Calu3 (cell line): ENCODE measurements around the gene LCE6A. TPM values are rescaled to one million over a fixed set of nuclear protein-coding genes. Genes with fewer than 3 reads are reported as not detected.

Experiments used
- BruUV-seq: library from RNA; stranded (reverse); fragments of 400-500 nt; replicated peaks from 2 replicates; lab custom pipeline; 2021; lab: Mats Ljungman, UMichigan
- CTCF ChIA-PET: fragments of 300-600 bp; sonication (Branson Sonifier 250); formaldehyde crosslinking; loops from one replicate; lab custom pipeline; 2022; ENCODE audit warnings: antibody characterized with exemption; lab: Charles Lee
- DNase-seq: peaks from one replicate; pipeline ENCODE4 v3.0.0; 2022
- H3K27ac Mint-ChIP-seq: one replicate; pipeline ENCODE4 v1.8.0; 2022; ENCODE audit warnings: mixed read lengths; ENCODE audit not compliant: unreplicated experiment
- H3K27me3 Mint-ChIP-seq: one replicate; pipeline ENCODE4 v1.8.0; 2022; ENCODE audit warnings: mixed read lengths; ENCODE audit not compliant: unreplicated experiment
- H3K36me3 Mint-ChIP-seq: one replicate; pipeline ENCODE4 v1.8.0; 2022; ENCODE audit warnings: mild to moderate bottlenecking, moderate library complexity, mixed read lengths; ENCODE audit not compliant: insufficient read depth, unreplicated experiment
- H3K4me1 Mint-ChIP-seq: one replicate; pipeline ENCODE4 v1.8.0; 2022; ENCODE audit warnings: mild to moderate bottlenecking, low read depth, mixed read lengths; ENCODE audit not compliant: unreplicated experiment
- H3K4me3 Mint-ChIP-seq: one replicate; pipeline ENCODE4 v1.8.0; 2022; ENCODE audit warnings: mild to moderate bottlenecking, low read depth, moderate library complexity, mixed read lengths; ENCODE audit not compliant: unreplicated experiment
- H3K9me3 Mint-ChIP-seq: one replicate; pipeline ENCODE4 v1.8.0; 2022; ENCODE audit warnings: low read depth, mixed read lengths; ENCODE audit not compliant: unreplicated experiment
- intact Hi-C: fragments of 100-400 bp; cut with micrococcal nuclease; formaldehyde crosslinking; loops from one replicate; pipeline ENCODE4 v1.10.0; 2022; ENCODE audit not compliant: unreplicated experiment
- total RNA-seq: library from RNA; stranded (reverse); gene quantifications from 2 replicates; pipeline ENCODE4 v1.2.3, GENCODE V29; 2022
- TF ChIP-seq, protein P1 (sequence below): fragments of 200-600 bp; IDR thresholded peaks from one replicate; pipeline ENCODE4 v1.8.0; 2022; ENCODE audit warnings: antibody characterized with exemption; ENCODE audit not compliant: unreplicated experiment

LCE6A gene
- total RNA-seq, 1 experiment from 2014 or later, result not detected

DNA sequence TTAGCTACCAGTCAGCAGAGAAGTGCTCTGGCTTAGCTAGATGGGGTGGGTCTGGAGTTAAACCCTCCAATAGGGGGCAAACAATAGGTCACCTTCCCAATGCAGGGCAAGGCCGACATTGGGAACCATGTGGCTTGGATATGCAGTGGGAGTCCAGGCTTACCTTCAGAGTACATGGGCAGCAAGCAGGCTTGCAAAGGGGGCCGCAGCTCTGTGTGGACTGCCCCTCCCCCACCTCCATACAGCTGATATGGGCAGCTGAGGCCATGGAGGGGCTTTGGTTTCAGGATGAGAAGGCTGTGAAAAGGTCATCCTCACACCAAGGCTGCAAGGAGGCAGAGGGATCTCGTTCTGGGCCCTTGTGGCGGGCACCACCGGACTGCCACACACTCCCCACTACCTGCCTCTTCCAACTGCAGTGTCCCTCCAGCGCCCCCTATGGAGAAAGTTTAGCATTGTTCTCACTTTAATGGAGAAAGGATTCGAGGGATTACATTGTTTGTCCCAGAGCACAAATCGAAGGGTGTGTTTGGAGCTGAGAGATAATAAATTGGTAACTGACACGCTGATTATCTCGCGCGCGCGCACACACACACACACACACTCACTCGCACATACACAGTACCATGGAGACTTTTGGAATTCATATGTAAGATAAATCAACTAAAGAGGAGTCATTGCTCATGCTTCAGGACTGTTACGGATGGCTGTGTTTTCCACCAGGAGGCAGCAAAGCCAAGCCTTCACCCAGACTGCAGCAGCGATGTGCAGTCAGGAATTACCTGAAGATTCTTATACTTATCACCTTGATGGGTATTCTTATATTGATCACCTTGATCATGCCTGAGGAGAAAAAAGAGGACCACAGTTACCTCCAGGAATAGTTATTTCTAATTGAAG lies 28.4 kb downstream of the LCE6A start:
- H3K27ac Mint-ChIP-seq, result no peak overlapping the region
- no peaks in the 10 kb centered on the region for H3K27me3 Mint-ChIP-seq
- no peaks in the 10 kb centered on the region for H3K4me1 Mint-ChIP-seq
- CTCF ChIA-PET, result interaction anchor here (0.6 to 4.6 kb wide), 9 partner anchors 35 to 325 kb away, joined by 3 to 76 read pairs (median 7); partner anchors contain the start of gene IVL
- H3K4me3 Mint-ChIP-seq, result no peak overlapping the region
- TF ChIP-seq, protein P1, sequence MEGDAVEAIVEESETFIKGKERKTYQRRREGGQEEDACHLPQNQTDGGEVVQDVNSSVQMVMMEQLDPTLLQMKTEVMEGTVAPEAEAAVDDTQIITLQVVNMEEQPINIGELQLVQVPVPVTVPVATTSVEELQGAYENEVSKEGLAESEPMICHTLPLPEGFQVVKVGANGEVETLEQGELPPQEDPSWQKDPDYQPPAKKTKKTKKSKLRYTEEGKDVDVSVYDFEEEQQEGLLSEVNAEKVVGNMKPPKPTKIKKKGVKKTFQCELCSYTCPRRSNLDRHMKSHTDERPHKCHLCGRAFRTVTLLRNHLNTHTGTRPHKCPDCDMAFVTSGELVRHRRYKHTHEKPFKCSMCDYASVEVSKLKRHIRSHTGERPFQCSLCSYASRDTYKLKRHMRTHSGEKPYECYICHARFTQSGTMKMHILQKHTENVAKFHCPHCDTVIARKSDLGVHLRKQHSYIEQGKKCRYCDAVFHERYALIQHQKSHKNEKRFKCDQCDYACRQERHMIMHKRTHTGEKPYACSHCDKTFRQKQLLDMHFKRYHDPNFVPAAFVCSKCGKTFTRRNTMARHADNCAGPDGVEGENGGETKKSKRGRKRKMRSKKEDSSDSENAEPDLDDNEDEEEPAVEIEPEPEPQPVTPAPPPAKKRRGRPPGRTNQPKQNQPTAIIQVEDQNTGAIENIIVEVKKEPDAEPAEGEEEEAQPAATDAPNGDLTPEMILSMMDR, result peak; percentile 73
- no TSS peak for BruUV-seq
- peak; percentile 69 for DNase-seq
- intact Hi-C loops, result loop anchor here (1.0 to 2.0 kb wide), 6 partner anchors 36 to 408 kb away; no protein-coding TSS in a partner anchor
- H3K9me3 Mint-ChIP-seq, result no peaks in the 10 kb centered on the region
- H3K36me3 Mint-ChIP-seq, result no peaks in the 10 kb centered on the region

GRCh38 chr1:152871731-152872126 lies 29.1 kb downstream of the LCE6A start:
- H3K4me3 Mint-ChIP-seq, result no peak overlapping the region
- TF ChIP-seq, protein P1, result no peak
- H3K36me3 Mint-ChIP-seq, result no peaks in the 10 kb centered on the region
- DNase-seq, result no peak
- no peak overlapping the region for H3K27ac Mint-ChIP-seq
- H3K9me3 Mint-ChIP-seq, result no peaks in the 10 kb centered on the region
- BruUV-seq, result no TSS peak
- intact Hi-C loops, result loop anchor here (1.0 to 2.0 kb wide), 6 partner anchors 35 to 407 kb away; no protein-coding TSS in a partner anchor
- H3K27me3 Mint-ChIP-seq, result no peaks in the 10 kb centered on the region
- no peaks in the 10 kb centered on the region for H3K4me1 Mint-ChIP-seq
- CTCF ChIA-PET, result interaction anchor here (0.6 to 4.6 kb wide), 8 partner anchors 35 to 325 kb away, joined by 3 to 76 read pairs (median 10); partner anchors contain the start of gene IVL

DNA sequence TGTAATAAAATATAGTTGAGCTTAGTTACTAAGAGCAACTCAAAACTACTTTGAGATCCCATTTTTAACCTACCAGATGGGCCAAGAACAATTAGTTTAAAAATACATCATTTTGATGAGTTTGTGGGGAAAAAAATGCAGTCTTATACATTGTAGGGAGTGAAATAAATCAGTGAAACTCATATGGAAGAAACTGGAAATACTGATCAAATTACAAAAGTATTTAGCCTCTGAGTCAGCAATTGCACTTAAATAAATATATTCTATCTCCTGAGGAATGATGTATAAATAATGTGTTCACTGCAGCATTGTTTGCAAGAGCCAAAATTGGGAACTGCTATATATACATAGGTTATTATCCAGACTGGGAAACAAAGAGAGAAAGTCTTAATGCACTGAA lies 30.8 kb downstream of the LCE6A start:
- CTCF ChIA-PET, result interaction anchor here (4.6 kb wide), 1 partner anchor 319 kb away, joined by 76 read pairs; no protein-coding TSS in a partner anchor
- no peaks in the 10 kb centered on the region for H3K36me3 Mint-ChIP-seq
- no peaks in the 10 kb centered on the region for H3K4me1 Mint-ChIP-seq
- BruUV-seq, result no TSS peak
- no peaks in the 10 kb centered on the region for H3K27me3 Mint-ChIP-seq
- intact Hi-C loops, result no loop called here
- H3K4me3 Mint-ChIP-seq, result no peak overlapping the region
- TF ChIP-seq, protein P1, result no peak
- DNase-seq, result no peak
- no peaks in the 10 kb centered on the region for H3K9me3 Mint-ChIP-seq
- H3K27ac Mint-ChIP-seq, result no peak overlapping the region

- no peak for DNase-seq
- CTCF ChIA-PET, result no interaction called here
- intact Hi-C loops, result no loop called here
- H3K9me3 Mint-ChIP-seq, result no peaks in the 10 kb centered on the region
- TF ChIP-seq, protein P1, result no peak
- H3K36me3 Mint-ChIP-seq, result no peaks in the 10 kb centered on the region
- H3K4me1 Mint-ChIP-seq, result no peaks in the 10 kb centered on the region
- no TSS peak for BruUV-seq
- no peaks in the 10 kb centered on the region for H3K27me3 Mint-ChIP-seq
- H3K4me3 Mint-ChIP-seq, result no peak overlapping the region
- no peak overlapping the region for H3K27ac Mint-ChIP-seq
Measured at GRCh38 chr1:152876827-152877226, 34.2 kb downstream of the LCE6A start.
